ENCODE measurements around the gene MXD1.

The MXD1 gene

GRCh38 chr2:69952336-69953115 lies 37.6 kb downstream of the MXD1 start:
- no peak for DNase-seq

DNA sequence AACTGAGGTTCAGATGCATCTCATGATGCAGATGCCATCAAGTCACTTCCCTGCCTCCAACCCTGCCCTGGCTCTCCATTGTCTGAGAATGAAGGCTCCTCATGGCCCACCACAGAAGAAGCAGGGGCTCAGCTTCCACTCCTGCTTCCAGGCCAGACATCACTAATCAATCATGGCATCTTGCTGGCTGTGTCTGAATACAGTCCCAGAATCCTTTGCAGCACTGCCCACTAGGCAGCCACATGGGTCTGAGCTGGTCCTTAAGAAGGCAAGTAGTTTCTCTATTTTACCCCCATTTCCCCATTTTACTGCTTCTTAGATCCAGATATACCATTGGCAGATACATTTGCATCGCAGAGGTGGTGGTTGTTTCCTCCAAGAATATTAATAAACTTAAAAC lies 39.2 kb downstream of the MXD1 start:
- no peak for DNase-seq

GRCh38 chr2:69955029-69955428 lies 40.1 kb downstream of the MXD1 start:
- no peak for DNase-seq

GRCh38 chr2:69956475-69956979 lies 41.6 kb downstream of the MXD1 start:
- no peak for DNase-seq

- no peak for DNase-seq
Measured at GRCh38 chr2:69957965-69958364, 43.1 kb downstream of the MXD1 start.

DNA sequence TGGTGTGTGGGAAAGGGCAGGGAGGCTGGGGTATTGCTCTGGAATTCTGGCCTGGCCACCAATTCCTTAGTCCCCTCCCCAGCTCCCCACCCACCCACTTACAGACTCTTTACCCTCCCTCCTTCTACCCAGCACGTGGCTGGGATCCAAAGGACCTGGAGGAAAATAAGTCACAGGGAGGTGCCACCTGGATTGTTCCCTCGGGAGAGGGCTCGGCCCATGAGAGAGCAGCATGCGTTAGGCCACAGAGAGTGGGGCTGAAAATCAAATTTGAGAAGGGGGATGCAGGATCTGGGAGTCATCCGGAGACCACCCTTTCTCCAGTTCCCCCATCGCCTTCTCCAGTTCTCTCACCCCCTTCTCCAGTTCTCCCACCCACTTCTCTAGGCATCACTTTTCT lies 43.6 kb downstream of the MXD1 start:
- DNase-seq: no peak

- no peak for DNase-seq
Measured at GRCh38 chr2:69959425-69959824, 44.5 kb downstream of the MXD1 start.

DNA sequence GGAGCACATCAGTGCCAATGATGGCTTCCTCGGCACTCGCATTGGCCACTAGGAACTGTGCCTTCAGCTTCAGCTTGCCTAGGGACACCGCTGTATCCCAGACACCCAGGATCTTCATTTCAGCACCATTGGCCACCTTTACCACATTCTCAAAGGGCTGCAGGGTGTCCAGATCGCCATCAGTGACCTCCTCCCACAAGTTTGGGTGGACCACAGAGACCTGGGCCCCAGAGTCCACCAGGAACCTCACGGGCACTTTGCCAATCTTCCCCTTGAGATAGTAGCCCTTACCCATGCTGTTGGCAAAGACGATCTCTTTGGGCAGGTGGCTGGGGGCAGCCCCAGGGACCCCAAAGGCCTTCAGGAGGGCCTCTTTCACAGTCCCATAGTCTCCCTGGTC lies 45.9 kb downstream of the MXD1 start:
- DNase-seq: no peak

DNA sequence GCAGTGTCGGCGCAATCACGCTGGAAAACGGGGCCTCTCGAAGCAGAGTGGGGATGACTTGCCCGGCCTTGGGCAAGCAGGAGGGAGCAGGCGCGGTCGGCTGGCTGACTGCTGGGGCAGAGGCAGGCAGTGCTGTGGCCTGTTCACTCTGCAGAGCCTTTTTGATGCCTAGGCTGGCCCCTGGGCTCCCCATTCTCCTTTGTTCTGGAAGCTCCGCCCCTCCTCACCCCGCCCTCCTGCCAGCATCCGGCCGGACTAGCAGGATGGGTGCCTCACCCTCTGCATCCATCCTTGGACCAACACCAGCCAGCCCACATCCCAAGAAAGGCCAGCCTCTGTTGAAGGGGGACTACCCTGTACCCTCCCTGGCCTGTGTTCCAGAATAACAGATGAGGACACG lies 46.6 kb downstream of the MXD1 start, which contains the start of gene ASPRV1:
Gene ASPRV1 (minus strand): TSS at position 136 of the 400 bp plus-strand sequence. CDS start 195 bp downstream, outside the sequence.
- DNase-seq: peak in 11 of 14 donors; percentile 37 to 81 (median 66)

- DNase-seq: no peak
Measured at GRCh38 chr2:69962986-69963730, 48.2 kb downstream of the MXD1 start.

- DNase-seq: no peak
Measured at GRCh38 chr2:69964353-69964841, 49.5 kb downstream of the MXD1 start.

- no peak for DNase-seq
Measured at GRCh38 chr2:69965756-69966445, 51.0 kb downstream of the MXD1 start.

- no peak for DNase-seq
Measured at GRCh38 chr2:69966496-69966895, 51.6 kb downstream of the MXD1 start.

GRCh38 chr2:69968609-69969008 lies 53.7 kb downstream of the MXD1 start:
- no peak for DNase-seq

DNA sequence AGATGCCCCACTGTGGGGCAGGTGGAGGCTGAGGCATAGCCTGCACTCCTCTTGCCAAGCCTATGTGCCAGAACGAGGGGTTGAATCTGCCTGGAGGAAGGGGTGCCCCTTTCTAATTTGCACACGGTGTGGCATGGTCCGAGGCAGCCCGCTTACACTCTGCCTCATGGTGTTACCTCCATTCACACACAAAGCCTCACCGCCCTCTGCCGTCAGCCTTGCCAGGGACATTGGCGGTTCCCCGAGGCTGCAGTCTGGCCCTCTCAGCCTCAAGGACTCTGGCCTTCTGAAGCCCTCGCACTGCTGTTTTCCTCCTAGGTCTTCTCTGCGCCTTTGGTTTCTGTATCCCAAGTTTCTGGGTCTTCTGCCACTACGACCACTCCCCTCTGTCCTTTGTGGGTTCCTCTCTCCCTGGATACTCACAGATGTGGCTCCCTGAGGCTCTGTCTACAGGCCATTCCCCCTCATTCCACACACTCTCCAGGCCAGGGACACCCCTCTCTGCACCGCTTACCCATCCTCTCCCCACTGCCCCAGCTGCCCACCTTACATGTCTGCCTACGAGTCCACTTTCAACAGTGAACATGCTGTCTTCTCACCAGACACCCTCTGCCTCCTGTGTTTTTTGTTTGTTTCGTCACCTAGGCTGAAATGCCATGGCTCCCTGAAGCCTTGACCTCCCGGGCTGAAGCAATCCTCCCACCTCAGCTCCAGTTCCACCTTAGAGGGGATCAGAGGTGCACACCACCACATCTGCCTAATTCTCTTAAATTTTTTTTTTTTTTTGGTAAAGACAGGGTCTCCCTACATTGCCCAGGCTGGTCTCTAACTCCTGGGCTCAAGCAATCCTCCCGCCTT lies 54.4 kb downstream of the MXD1 start:
- DNase-seq: no peak

DNA sequence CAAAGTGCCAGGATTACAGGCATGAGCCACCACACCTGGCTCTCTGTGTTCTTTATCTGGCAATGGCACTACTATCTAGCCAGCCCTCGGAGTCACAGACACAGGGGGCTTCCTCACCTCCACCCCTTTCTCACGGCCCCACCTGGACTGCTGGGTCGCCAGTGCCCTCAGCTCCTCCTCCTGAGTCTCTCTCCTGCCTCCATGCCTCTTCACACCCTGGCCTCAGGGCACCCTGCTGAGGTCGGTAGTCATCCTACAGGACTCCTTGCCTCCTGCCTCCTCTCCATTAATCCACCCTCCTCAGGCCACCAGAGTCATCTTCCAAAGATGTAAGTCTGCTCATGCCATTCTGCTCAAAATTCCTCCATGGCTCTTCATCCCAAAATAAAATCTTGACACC lies 55.1 kb downstream of the MXD1 start:
- DNase-seq: no peak

DNA sequence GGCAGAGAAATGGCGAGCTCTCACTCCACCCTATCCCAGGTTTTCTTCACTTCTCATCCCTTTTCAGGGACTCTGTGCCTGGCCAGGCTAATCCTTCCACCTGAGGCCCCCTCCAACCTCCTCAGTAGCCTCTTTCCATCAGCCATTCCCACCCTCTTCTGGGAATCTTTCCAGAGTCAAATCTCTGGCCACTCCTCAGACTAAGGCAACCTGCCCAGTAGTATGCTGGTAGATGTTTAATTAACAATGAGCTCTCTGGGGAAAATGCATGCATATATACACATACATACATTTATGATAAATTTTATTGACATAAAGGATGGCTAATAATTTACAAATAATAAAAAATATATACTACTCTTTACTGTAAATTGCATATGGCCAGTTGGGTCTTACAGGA lies 57.9 kb downstream of the MXD1 start:
- DNase-seq: no peak

DNA sequence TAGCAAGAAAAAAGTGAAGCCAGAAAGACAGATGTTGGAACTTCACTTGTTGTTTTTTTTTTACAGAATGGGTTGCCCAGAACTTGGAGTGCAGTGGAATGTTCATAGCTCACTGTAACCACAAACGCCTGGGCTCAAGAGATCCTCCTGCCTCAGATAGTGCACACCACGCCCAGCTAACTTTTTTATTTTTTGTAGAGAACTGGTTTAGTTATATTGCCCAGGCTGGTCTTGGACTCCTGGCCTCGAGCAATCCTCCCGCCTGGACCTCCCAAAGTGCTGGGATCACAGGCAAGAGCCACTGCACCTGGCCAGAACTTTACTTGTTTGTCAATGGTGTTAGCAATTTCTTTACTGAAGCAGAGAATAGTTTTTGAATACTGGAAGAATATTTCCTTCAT lies 58.4 kb downstream of the MXD1 start:
- no peak for DNase-seq

DNA sequence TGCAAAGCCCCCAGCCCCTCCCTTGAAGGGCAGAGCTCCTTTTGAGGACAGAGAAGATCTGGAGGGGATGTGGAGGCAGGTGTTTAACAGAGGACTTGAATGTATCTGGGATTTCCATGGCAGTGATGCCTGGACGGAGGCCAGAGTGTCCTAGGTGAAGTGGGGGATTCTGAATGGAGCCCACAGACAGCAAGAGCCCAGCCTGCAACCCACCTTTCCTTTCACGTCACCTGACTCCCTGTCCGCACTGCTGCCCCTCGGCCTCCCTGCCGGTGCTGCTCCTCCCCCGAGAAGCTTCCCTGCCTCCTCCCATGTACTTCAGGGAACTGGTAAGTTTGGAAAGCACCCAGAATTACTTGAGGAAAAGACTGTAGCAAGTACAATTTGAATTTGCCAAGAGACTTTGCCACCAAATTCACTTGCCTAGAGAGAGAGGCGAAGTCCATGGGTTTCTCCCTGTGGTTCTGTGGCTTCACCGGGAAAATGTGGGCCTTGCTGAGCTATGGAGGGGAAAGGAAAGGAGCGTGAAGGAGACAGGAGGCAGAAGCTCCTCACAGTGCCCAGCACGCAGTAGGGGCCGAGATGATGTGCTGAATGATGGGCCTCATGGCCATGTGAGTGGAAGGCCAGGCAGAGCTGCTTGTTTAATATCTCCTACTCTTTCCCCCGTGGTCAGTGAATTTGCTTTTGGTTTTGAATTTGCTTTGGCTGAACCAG lies 60.4 kb downstream of the MXD1 start:
- DNase-seq: no peak

DNA sequence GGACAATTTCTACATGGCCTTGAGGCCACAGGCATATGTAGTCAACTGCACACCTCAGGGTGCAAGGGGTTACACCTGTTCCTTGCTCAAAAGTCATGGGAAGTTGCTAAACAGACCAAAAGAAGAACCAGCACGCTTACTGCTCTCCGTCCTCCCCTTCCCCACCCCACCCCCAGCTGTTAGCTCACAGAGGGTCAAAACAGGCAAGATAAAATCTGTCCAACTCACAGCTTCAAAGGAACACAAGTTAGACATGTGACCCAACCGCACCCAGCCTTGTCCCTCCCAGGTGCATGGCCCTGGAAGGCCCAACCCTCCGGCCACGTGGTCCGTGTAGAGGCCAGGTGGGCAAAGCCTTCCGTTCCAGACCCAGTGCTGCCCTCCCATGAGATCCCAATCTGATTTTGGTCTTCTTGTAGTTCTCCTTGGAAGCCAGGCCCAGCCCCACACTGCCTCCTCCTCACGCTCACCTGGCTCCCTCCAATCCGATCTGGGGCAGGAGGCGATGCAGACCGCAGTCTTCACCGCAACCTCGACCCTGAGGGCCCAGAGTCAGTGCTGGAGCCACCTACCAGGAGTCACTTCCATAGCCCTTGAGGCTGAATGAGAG lies 61.0 kb downstream of the MXD1 start:
- DNase-seq: no peak

DNA sequence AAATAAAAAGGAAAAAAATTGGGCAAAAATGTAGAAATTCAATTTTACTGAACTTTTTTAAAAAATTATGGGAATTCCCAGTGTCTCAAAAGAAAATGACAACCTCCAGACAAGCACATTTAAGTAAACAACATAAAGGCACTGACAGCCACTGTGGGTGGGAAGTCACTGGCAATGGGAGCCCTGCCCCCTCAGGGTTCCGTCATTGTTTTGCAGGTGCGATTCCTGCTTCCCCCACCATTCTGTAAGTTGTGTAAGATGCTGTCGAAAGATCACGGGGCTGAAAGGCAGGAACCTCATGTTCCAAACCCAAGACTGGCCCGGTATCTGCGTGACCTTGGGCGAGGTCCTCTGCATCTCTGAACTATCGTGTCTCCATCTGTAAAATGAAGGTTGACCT lies 62.3 kb downstream of the MXD1 start:
- no peak for DNase-seq
